Measurements from ENCODE around the gene MNT. TPM values are rescaled to one million over a fixed set of nuclear protein-coding genes. Genes with fewer than 3 reads are reported as not detected.
A peak's percentile ranks its signal among the peaks of the same experiment; 100 is the strongest.

MNT gene
- total RNA-seq, 3 donors from 2014 or later (not counting 1 experiment from before 2014, with no cell fraction given), result 72.3 to 108 (median 77.6) TPM

GRCh38 chr17:2397247-2398171 lies 3.4 kb downstream of the MNT start:
- WGBS (ENCODE audit: insufficient coverage), result 76% methylated on average over 12 of the region's 12 CpGs
- H3K4me3 ChIP-seq (ENCODE audit: low read length), result no peak overlapping the region
- peak overlapping the region; percentile 31 for H3K4me3 Mint-ChIP-seq
- no peaks in the 10 kb centered on the region for H3K9me3 Mint-ChIP-seq
- no peaks in the 10 kb centered on the region for H3K27me3 ChIP-seq (ENCODE audit: control insufficient read depth, insufficient read depth, low read length)
- no peaks in the 10 kb centered on the region for H3K36me3 ChIP-seq (ENCODE audit: control insufficient read depth, insufficient read depth, low read length)
- peaks cover 31 to 60% of the 10 kb centered on the region in 2 donors for H3K4me1 Mint-ChIP-seq
- peak overlapping the region; percentile 93 to 99 for H3K27ac Mint-ChIP-seq
- ATAC-seq, result no peak
- no peak for TF ChIP-seq CTCF (IDR thresholded peaks at IDR 0.05)
- H3K4me1 ChIP-seq (ENCODE audit: control insufficient read depth, insufficient read depth, low read length), result peaks cover 62% of the 10 kb centered on the region
- peak overlapping the region; percentile 56 for H3K27ac ChIP-seq (ENCODE audit: low read length)
- H3K36me3 Mint-ChIP-seq, result no peaks in the 10 kb centered on the region
- intact Hi-C loops (cut with micrococcal nuclease), result no loop called here
- no peaks in the 10 kb centered on the region for H3K27me3 Mint-ChIP-seq (ENCODE audit: low read depth in 2 of 2)
- DNase-seq, result no peak
- no peaks in the 10 kb centered on the region for H3K9me3 ChIP-seq (ENCODE audit: control insufficient read depth, insufficient read depth, low read length)

- H3K36me3 Mint-ChIP-seq, result no peaks in the 10 kb centered on the region
- DNase-seq (peak in 1 of 2 donors; percentile 48), ATAC-seq (no peak)
- 26% methylated on average over 34 of the region's 34 CpGs for WGBS (ENCODE audit: insufficient coverage)
- H3K4me3 Mint-ChIP-seq, result peak overlapping the region; percentile 32
- no peaks in the 10 kb centered on the region for H3K9me3 ChIP-seq (ENCODE audit: control insufficient read depth, insufficient read depth, low read length)
- H3K27ac Mint-ChIP-seq, result peak overlapping the region in 1 of 2 donors; percentile 93
- no peaks in the 10 kb centered on the region for H3K36me3 ChIP-seq (ENCODE audit: control insufficient read depth, insufficient read depth, low read length)
- no peaks in the 10 kb centered on the region for H3K9me3 Mint-ChIP-seq
- no peak overlapping the region for H3K4me3 ChIP-seq (ENCODE audit: low read length)
- peak overlapping the region; percentile 56 for H3K27ac ChIP-seq (ENCODE audit: low read length)
- no peaks in the 10 kb centered on the region for H3K27me3 Mint-ChIP-seq (ENCODE audit: low read depth in 2 of 2)
- intact Hi-C loops (cut with micrococcal nuclease), result no loop called here
- no peaks in the 10 kb centered on the region for H3K27me3 ChIP-seq (ENCODE audit: control insufficient read depth, insufficient read depth, low read length)
- peaks cover 65% of the 10 kb centered on the region for H3K4me1 ChIP-seq (ENCODE audit: control insufficient read depth, insufficient read depth, low read length)
- no peak for TF ChIP-seq CTCF (IDR thresholded peaks at IDR 0.05)
- H3K4me1 Mint-ChIP-seq, result peaks cover 35 to 64% of the 10 kb centered on the region in 2 donors
Observed at GRCh38 chr17:2396568-2397246, 4.2 kb downstream of the MNT start.

GRCh38 chr17:2396192-2396567 lies 4.7 kb downstream of the MNT start:
- intact Hi-C loops (cut with micrococcal nuclease), result no loop called here
- peak overlapping the region; percentile 56 for H3K27ac ChIP-seq (ENCODE audit: low read length)
- Mint-ChIP-seq H3K9me3 (no peaks in the 10 kb centered on the region), H3K4me1 (peaks cover 34 to 63% of the 10 kb centered on the region in 2 donors), H3K27ac (peak overlapping the region; percentile 45 to 93), H3K4me3 (peak overlapping the region; percentile 32), H3K36me3 (no peaks in the 10 kb centered on the region), H3K27me3 (ENCODE audit: low read depth in 2 of 2) (no peaks in the 10 kb centered on the region)
- H3K27me3 ChIP-seq (ENCODE audit: control insufficient read depth, insufficient read depth, low read length), result no peaks in the 10 kb centered on the region
- no peaks in the 10 kb centered on the region for H3K9me3 ChIP-seq (ENCODE audit: control insufficient read depth, insufficient read depth, low read length)
- 76% methylated on average over 7 of the region's 7 CpGs for WGBS (ENCODE audit: insufficient coverage)
- H3K4me3 ChIP-seq (ENCODE audit: low read length), result no peak overlapping the region
- no peak for DNase-seq
- peaks cover 70% of the 10 kb centered on the region for H3K4me1 ChIP-seq (ENCODE audit: control insufficient read depth, insufficient read depth, low read length)
- TF ChIP-seq CTCF (IDR thresholded peaks at IDR 0.05), result no peak
- H3K36me3 ChIP-seq (ENCODE audit: control insufficient read depth, insufficient read depth, low read length), result no peaks in the 10 kb centered on the region
- ATAC-seq, result no peak

Measured in natural killer cell (primary cell).